Smooth muscle cell (in vitro differentiated cells): ENCODE results near the gene FAM184B. TPM values are rescaled to one million over a fixed set of nuclear protein-coding genes. Genes with fewer than 3 reads are reported as not detected.

Source experiments
- DNase-seq: peaks from one replicate; lab custom pipeline; 2025; ENCODE audit not compliant: unreplicated experiment; lab: John Stamatoyannopoulos, UW
- H2AFZ ChIP-seq: fragments of 200-600 bp; sonication (generic); 2 replicates; pipeline ENCODE4 v1.6.0; 2016; ENCODE audit warnings: antibody characterized with exemption, low read depth, mild to moderate bottlenecking
- H3F3A ChIP-seq: fragments of 200-600 bp; sonication (generic); 2 replicates; pipeline ENCODE4 v1.6.0; 2017; ENCODE audit warnings: antibody characterized with exemption, low read depth
- H3K27ac ChIP-seq: fragments of 200-600 bp; sonication (generic); 2 replicates; pipeline ENCODE4 v1.5.1; 2016; ENCODE audit warnings: low read depth, mild to moderate bottlenecking
- H3K27me3 ChIP-seq: fragments of 200-600 bp; sonication (generic); 2 replicates; pipeline ENCODE4 v1.6.1; 2016; ENCODE audit warnings: low read depth, mild to moderate bottlenecking
- H3K36me3 ChIP-seq: fragments of 200-600 bp; sonication (generic); 2 replicates; pipeline ENCODE4 v1.5.1; 2016; ENCODE audit warnings: low read depth
- H3K4me1 ChIP-seq: fragments of 200-600 bp; sonication (generic); 2 replicates; pipeline ENCODE4 v1.5.1; 2016; ENCODE audit warnings: low read depth
- H3K4me2 ChIP-seq: fragments of 200-600 bp; sonication (generic); 2 replicates; pipeline ENCODE4 v1.6.0; 2016; ENCODE audit warnings: mild to moderate bottlenecking
- H3K4me3 ChIP-seq: fragments of 200-600 bp; sonication (generic); 2 replicates; pipeline ENCODE4 v1.5.1; 2016; ENCODE audit warnings: mild to moderate bottlenecking
- H3K79me2 ChIP-seq: fragments of 200-600 bp; sonication (generic); 2 replicates; pipeline ENCODE4 v1.6.0; 2016; ENCODE audit warnings: low read depth, mild to moderate bottlenecking
- H3K9ac ChIP-seq: fragments of 200-600 bp; sonication (generic); 2 replicates; pipeline ENCODE4 v1.6.0; 2016; ENCODE audit warnings: low read depth
- H3K9me3 ChIP-seq: fragments of 200-600 bp; sonication (generic); replicated peaks from 2 replicates; pipeline ENCODE4 v1.5.1; 2016; ENCODE audit warnings: low read depth
- H4K20me1 ChIP-seq: fragments of 200-600 bp; sonication (generic); 2 replicates; pipeline ENCODE4 v1.6.0; 2016; ENCODE audit warnings: low read depth
- CTCF ChIP-seq: fragments of 200-600 bp; sonication (generic); IDR thresholded peaks from 2 replicates; pipeline ENCODE4 v1.5.1; 2017; ENCODE audit warnings: borderline replicate concordance, mild to moderate bottlenecking, antibody characterized with exemption; ENCODE audit not compliant: insufficient read depth, poor library complexity, severe bottlenecking
- WGBS: methylation state at CpG from one replicate; pipeline ENCODE4 v1.1.7; 2016; ENCODE audit warnings: low lambda C conversion rate; 5-methylcytosine and 5-hydroxymethylcytosine counted together
- polyA plus RNA-seq: library from polyadenylated mRNA; unstranded; fragments of >200 nt; fragmentation: Nextera tagmentation; extraction: Ambion mirVana; gene quantifications from 2 replicates; pipeline ENCODE4 v1.2.1, GENCODE V29; 2016
- total RNA-seq: library from RNA; depleted of rRNA; stranded (reverse); fragments of >200 nt; gene quantifications from 2 replicates; pipeline ENCODE4 v1.2.3, GENCODE V29; 2014

Gene FAM184B
- total and polyA plus RNA-seq, 2 experiments from 2014 or later = not detected

GRCh38 chr4:17587094-17587822 lies 194.2 kb downstream of the FAM184B start:
- no peaks in the 10 kb centered on the region for H4K20me1 ChIP-seq
- no peak overlapping the region for H3K27ac ChIP-seq
- H3K4me1 ChIP-seq = no peaks in the 10 kb centered on the region
- no peak overlapping the region for H3K9ac ChIP-seq
- peaks cover 4% of the 10 kb centered on the region for H3K36me3 ChIP-seq
- no peak overlapping the region for H2AFZ ChIP-seq
- H3K4me2 ChIP-seq = no peak overlapping the region
- H3K27me3 ChIP-seq = no peaks in the 10 kb centered on the region
- H3K4me3 ChIP-seq = no peak overlapping the region
- no peaks in the 10 kb centered on the region for H3F3A ChIP-seq
- TF ChIP-seq CTCF = no peak
- 95% methylated on average over 9 of the region's 9 CpGs for WGBS
- no peaks in the 10 kb centered on the region for H3K79me2 ChIP-seq
- DNase-seq = no peak
- no peaks in the 10 kb centered on the region for H3K9me3 ChIP-seq

GRCh38 chr4:17584521-17585213 lies 196.8 kb downstream of the FAM184B start:
- no peak for TF ChIP-seq CTCF
- no peak overlapping the region for H3K4me3 ChIP-seq
- no peak for DNase-seq
- no peak overlapping the region for H3K4me2 ChIP-seq
- no peaks in the 10 kb centered on the region for H4K20me1 ChIP-seq
- H3K27me3 ChIP-seq = no peaks in the 10 kb centered on the region
- 94% methylated on average over 10 of the region's 10 CpGs for WGBS
- no peak overlapping the region for H3K27ac ChIP-seq
- H3K79me2 ChIP-seq = no peaks in the 10 kb centered on the region
- H3K36me3 ChIP-seq = peaks cover 4% of the 10 kb centered on the region
- no peaks in the 10 kb centered on the region for H3F3A ChIP-seq
- no peaks in the 10 kb centered on the region for H3K4me1 ChIP-seq
- H2AFZ ChIP-seq = no peak overlapping the region
- H3K9ac ChIP-seq = no peak overlapping the region
- H3K9me3 ChIP-seq = no peaks in the 10 kb centered on the region

- Histone ChIP-seq H3K4me2 (no peak overlapping the region), H3K27ac (no peak overlapping the region), H3K9me3 (no peaks in the 10 kb centered on the region), H4K20me1 (no peaks in the 10 kb centered on the region), H3F3A (no peaks in the 10 kb centered on the region), H3K9ac (no peak overlapping the region), H3K79me2 (peaks cover 7% of the 10 kb centered on the region), H3K36me3 (peaks cover 4% of the 10 kb centered on the region), H3K4me1 (no peaks in the 10 kb centered on the region), H3K27me3 (no peaks in the 10 kb centered on the region), H2AFZ (no peak overlapping the region), H3K4me3 (no peak overlapping the region)
- no peak for TF ChIP-seq CTCF
- DNase-seq = no peak
- 98% methylated on average over 4 of the region's 4 CpGs for WGBS
These were observed 197.5 kb downstream of the FAM184B start for GRCh38 chr4:17583941-17584340.
